ENCODE data around the gene CAMK1G. TPM values are rescaled to one million over a fixed set of nuclear protein-coding genes. Genes with fewer than 3 reads are reported as not detected.

Gene CAMK1G
- polyA plus RNA-seq, 1 donor from 2014 or later: 3.0 TPM

DNA sequence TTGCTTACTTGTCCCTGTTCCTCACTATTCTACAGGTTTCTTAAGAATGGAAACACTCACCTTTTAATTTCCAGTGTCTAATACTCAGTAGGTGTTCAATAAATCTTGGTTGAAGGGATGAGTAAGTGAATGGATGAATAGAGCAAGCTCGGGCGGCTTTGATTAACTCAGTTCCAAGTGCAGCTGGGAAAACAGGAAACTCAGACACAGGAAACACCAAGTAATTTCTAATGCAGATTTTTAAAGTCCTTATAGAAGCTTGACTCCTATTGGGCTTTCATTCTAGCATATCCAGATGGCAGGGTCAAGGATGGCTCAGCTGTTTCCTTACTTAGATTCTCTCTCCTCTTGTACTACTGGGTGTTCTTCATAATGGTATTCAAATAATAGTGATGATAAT, 14.0 kb downstream of the CAMK1G start:
- TF ChIP-seq TAF1 (IDR thresholded peaks at IDR 0.05; ENCODE audit: low read depth): no peak
- TF ChIP-seq EP300 (conservative IDR thresholded peaks at IDR 0.05; ENCODE audit: poor library complexity, severe bottlenecking): no peak
- no peak for TF ChIP-seq SMC3 (conservative IDR thresholded peaks at IDR 0.05; ENCODE audit: poor library complexity)
- TF ChIP-seq, protein P1, sequence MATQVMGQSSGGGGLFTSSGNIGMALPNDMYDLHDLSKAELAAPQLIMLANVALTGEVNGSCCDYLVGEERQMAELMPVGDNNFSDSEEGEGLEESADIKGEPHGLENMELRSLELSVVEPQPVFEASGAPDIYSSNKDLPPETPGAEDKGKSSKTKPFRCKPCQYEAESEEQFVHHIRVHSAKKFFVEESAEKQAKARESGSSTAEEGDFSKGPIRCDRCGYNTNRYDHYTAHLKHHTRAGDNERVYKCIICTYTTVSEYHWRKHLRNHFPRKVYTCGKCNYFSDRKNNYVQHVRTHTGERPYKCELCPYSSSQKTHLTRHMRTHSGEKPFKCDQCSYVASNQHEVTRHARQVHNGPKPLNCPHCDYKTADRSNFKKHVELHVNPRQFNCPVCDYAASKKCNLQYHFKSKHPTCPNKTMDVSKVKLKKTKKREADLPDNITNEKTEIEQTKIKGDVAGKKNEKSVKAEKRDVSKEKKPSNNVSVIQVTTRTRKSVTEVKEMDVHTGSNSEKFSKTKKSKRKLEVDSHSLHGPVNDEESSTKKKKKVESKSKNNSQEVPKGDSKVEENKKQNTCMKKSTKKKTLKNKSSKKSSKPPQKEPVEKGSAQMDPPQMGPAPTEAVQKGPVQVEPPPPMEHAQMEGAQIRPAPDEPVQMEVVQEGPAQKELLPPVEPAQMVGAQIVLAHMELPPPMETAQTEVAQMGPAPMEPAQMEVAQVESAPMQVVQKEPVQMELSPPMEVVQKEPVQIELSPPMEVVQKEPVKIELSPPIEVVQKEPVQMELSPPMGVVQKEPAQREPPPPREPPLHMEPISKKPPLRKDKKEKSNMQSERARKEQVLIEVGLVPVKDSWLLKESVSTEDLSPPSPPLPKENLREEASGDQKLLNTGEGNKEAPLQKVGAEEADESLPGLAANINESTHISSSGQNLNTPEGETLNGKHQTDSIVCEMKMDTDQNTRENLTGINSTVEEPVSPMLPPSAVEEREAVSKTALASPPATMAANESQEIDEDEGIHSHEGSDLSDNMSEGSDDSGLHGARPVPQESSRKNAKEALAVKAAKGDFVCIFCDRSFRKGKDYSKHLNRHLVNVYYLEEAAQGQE (IDR thresholded peaks at IDR 0.05; ENCODE audit: borderline replicate concordance): no peak
- TF ChIP-seq CTCF (IDR thresholded peaks at IDR 0.05; ENCODE audit: poor library complexity, severe bottlenecking): no peak
- no peak for TF ChIP-seq POLR2AphosphoS5 (IDR thresholded peaks at IDR 0.05)
- no peak for TF ChIP-seq RAD21 (conservative IDR thresholded peaks at IDR 0.05)
- no peak for TF ChIP-seq EZH2 (IDR thresholded peaks at IDR 0.05; ENCODE audit: borderline replicate concordance, insufficient read depth, low read length, poor library complexity, severe bottlenecking)
- no peak for TF ChIP-seq MXI1 (conservative IDR thresholded peaks at IDR 0.05; ENCODE audit: poor library complexity, severe bottlenecking)
- Histone ChIP-seq H4K20me1 (ENCODE audit: insufficient read depth) (no peaks in the 10 kb centered on the region), H3K4me3 (ENCODE audit: low read length) (no peak overlapping the region), H3K79me2 (replicated peaks; ENCODE audit: insufficient read depth, low read length) (no peaks in the 10 kb centered on the region), H3K36me3 (ENCODE audit: insufficient read depth, low read length) (no peaks in the 10 kb centered on the region), H3K9me2 (ENCODE audit: insufficient read depth, low read length) (no peaks in the 10 kb centered on the region), H3K27ac (ENCODE audit: low read length) (no peak overlapping the region), H3K27me3 (ENCODE audit: insufficient read depth, low read depth, low read length) (no peaks in the 10 kb centered on the region), H2AFZ (ENCODE audit: low read depth, low read length) (no peak overlapping the region), H3K9ac (ENCODE audit: low read length) (no peak overlapping the region), H3K4me2 (ENCODE audit: low read length) (no peak overlapping the region), H3K9me3 (ENCODE audit: low read length) (no peaks in the 10 kb centered on the region), H3F3A (ENCODE audit: insufficient read depth, low read length, poor library complexity, severe bottlenecking) (no peaks in the 10 kb centered on the region)

DNA sequence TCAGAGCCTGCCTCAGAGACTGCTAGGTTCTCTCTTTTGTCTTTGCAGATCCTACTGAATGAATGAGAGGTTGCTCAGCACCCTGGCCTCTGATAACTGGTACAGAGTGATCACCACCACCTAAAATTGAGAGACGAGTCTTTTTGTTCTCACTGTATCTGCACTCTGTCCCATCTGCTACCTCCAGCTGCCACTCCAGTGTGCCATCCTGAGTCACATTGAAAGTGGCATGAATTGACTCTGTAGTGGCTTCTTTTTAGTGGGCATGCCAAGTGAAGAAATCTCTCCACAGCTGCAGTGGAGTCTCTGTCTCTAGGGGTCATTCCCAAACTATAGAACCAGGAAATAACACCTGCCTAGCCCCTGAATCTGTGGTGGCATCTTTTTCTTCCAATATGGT, 14.7 kb downstream of the CAMK1G start:
- H3F3A ChIP-seq (ENCODE audit: insufficient read depth, low read length, poor library complexity, severe bottlenecking): no peaks in the 10 kb centered on the region

More for the DNA sequence above, 14.7 kb downstream of the CAMK1G start:
- no peak overlapping the region for H3K4me2 ChIP-seq (ENCODE audit: low read length)
- no peaks in the 10 kb centered on the region for H3K36me3 ChIP-seq (ENCODE audit: insufficient read depth, low read length)
- H3K79me2 ChIP-seq (replicated peaks; ENCODE audit: insufficient read depth, low read length): no peaks in the 10 kb centered on the region
- H2AFZ ChIP-seq (ENCODE audit: low read depth, low read length): no peak overlapping the region
- no peak overlapping the region for H3K4me3 ChIP-seq (ENCODE audit: low read length)
- H3K9me3 ChIP-seq (ENCODE audit: low read length): no peaks in the 10 kb centered on the region
- H3K9me2 ChIP-seq (ENCODE audit: insufficient read depth, low read length): no peaks in the 10 kb centered on the region
- H3K9ac ChIP-seq (ENCODE audit: low read length): no peak overlapping the region
- no peaks in the 10 kb centered on the region for H4K20me1 ChIP-seq (ENCODE audit: insufficient read depth)
- no peaks in the 10 kb centered on the region for H3K27me3 ChIP-seq (ENCODE audit: insufficient read depth, low read depth, low read length)
- H3K27ac ChIP-seq (ENCODE audit: low read length): no peak overlapping the region
- no peak for TF ChIP-seq MXI1 (conservative IDR thresholded peaks at IDR 0.05; ENCODE audit: poor library complexity, severe bottlenecking)
- TF ChIP-seq CTCF (IDR thresholded peaks at IDR 0.05; ENCODE audit: poor library complexity, severe bottlenecking): no peak
- TF ChIP-seq POLR2AphosphoS5 (IDR thresholded peaks at IDR 0.05): no peak
- TF ChIP-seq, protein P1 (IDR thresholded peaks at IDR 0.05; ENCODE audit: borderline replicate concordance): no peak
- no peak for TF ChIP-seq EP300 (conservative IDR thresholded peaks at IDR 0.05; ENCODE audit: poor library complexity, severe bottlenecking)
- TF ChIP-seq RAD21 (conservative IDR thresholded peaks at IDR 0.05): no peak
- TF ChIP-seq EZH2 (IDR thresholded peaks at IDR 0.05; ENCODE audit: borderline replicate concordance, insufficient read depth, low read length, poor library complexity, severe bottlenecking): no peak
- no peak for TF ChIP-seq SMC3 (conservative IDR thresholded peaks at IDR 0.05; ENCODE audit: poor library complexity)
- no peak for TF ChIP-seq TAF1 (IDR thresholded peaks at IDR 0.05; ENCODE audit: low read depth)
